Spleen (tissue), 7 donors: ENCODE results near the gene RDH8.

Source experiments
- CTCF ChIP-seq, 11 experiments: fragments of 200-600 bp in 7 of 11; fragments of 450-650 bp in 4 of 11; sonication (generic) in 4 of 11; IDR thresholded peaks in 8 of 11; conservative IDR thresholded peaks in 3 of 11; 1 replicate in 7 of 11; 2 replicates in 4 of 11; pipeline versions ENCODE4 v1.4.0 to v1.8.0; 2016 to 2021; ENCODE audit warnings: antibody characterized with exemption in 11 of 11, inconsistent platforms in 4 of 11, mild to moderate bottlenecking in 1 of 11
- POLR2A ChIP-seq, 3 donors: fragments of 450-650 bp; IDR thresholded peaks; one replicate each; pipeline ENCODE4 v1.5.1; 2017; ENCODE audit warnings: antibody characterized with exemption in 3 of 3, mild to moderate bottlenecking in 1 of 3
- donor health status: DM: no; HTN: no; CAD: no; lungs with moderate emphysema.
- donor health status: DM: no; HTN: no; CAD: no.
- donor health status: DM: no; HTN: no; CAD: no.

DNA sequence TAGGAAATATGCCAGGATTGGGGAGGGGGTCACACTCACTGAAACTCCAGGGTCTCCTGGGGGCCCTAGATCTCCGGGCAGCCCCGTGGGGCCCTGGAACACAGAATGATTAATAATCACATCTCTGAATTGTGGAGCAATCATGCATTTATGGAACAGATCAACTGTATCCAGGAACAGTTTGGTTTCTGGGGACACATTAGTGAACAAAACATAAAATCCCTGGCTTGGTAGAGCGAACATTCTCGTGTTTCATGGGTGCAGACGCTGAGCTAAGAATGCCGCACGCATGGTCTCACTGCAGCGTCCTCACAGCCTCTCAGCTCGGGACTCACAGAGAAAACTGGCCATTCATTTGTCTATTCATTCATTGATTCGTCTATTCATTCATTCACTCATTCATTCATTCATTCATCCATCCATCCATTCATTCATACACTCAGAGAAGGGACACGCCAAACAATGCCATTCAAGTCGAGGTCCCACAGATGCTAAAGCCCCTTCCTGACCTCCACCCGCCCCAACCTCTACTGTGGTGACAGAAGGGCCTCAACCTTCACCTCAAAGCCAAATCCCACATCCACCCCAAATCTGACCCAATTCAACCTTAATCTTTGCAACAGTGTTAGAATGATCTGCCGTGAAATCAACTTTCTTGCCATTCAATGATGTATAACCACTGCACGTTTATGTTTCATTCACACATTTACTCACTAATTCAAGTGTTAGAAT lies 42.0 kb upstream of the RDH8 start:
- TF ChIP-seq POLR2A (IDR thresholded peaks at IDR 0.05) (no peak), CTCF (IDR thresholded peaks at IDR 0.05 in 8 of 11, conservative IDR thresholded peaks at IDR 0.05 in 3 of 11) (no peak)
